HG03280 (cell line): ENCODE results near the gene TENM4.

Experiments used
- ATAC-seq: cut with Tn5 transposase; IDR thresholded peaks from one replicate; pipeline ENCODE4 v1.9.1; 2021; ENCODE audit warnings: mild to moderate bottlenecking, moderate library complexity; ENCODE audit not compliant: unreplicated experiment

The TENM4 gene

GRCh38 chr11:79440571-79441460, at the start of gene TENM4:
TSS of gene TENM4 (minus strand) at chr11:79441030. CDS start at chr11:79069944, 371,086 bp downstream.
- no peak for ATAC-seq

- ATAC-seq = no peak
These were observed 47.5 kb upstream of the TENM4 start for GRCh38 chr11:79488286-79488685.

GRCh38 chr11:79487412-79487811, 46.6 kb upstream of the TENM4 start:
- ATAC-seq = no peak

GRCh38 chr11:79486242-79486984, 45.6 kb upstream of the TENM4 start:
- no peak for ATAC-seq

- no peak for ATAC-seq
These were observed 44.9 kb upstream of the TENM4 start for GRCh38 chr11:79485694-79486093.

GRCh38 chr11:79484872-79485271, 44.0 kb upstream of the TENM4 start:
- ATAC-seq = no peak

- ATAC-seq = peak; percentile 85
These were observed 42.0 kb upstream of the TENM4 start for GRCh38 chr11:79482800-79483199.

- no peak for ATAC-seq
These were observed 41.0 kb upstream of the TENM4 start for GRCh38 chr11:79481795-79482194.

- no peak for ATAC-seq
These were observed 40.0 kb upstream of the TENM4 start for GRCh38 chr11:79480864-79481263.

- ATAC-seq = no peak
These were observed 32.1 kb upstream of the TENM4 start for GRCh38 chr11:79472819-79473529.

- ATAC-seq = no peak
These were observed 30.4 kb upstream of the TENM4 start for GRCh38 chr11:79471071-79471844.

GRCh38 chr11:79470161-79470560, 29.3 kb upstream of the TENM4 start:
- no peak for ATAC-seq

GRCh38 chr11:79467761-79468160, 26.9 kb upstream of the TENM4 start:
- ATAC-seq = no peak

GRCh38 chr11:79466411-79466810, 25.6 kb upstream of the TENM4 start:
- no peak for ATAC-seq

GRCh38 chr11:79465160-79465559, 24.3 kb upstream of the TENM4 start:
- no peak for ATAC-seq

GRCh38 chr11:79461666-79462645, 21.1 kb upstream of the TENM4 start:
- ATAC-seq = no peak

- peak; percentile 65 for ATAC-seq
These were observed 20.3 kb upstream of the TENM4 start for GRCh38 chr11:79461144-79461543.

- ATAC-seq = no peak
These were observed 17.9 kb upstream of the TENM4 start for GRCh38 chr11:79458709-79459108.

- ATAC-seq = no peak
These were observed 15.7 kb upstream of the TENM4 start for GRCh38 chr11:79456501-79456900.
